HG03025 (cell line): Measurements from ENCODE around the gene APLN.
A peak's percentile ranks its signal among the peaks of the same experiment; 100 is the strongest.

Experiments used
- ATAC-seq: cut with Tn5 transposase; IDR thresholded peaks from one replicate; pipeline ENCODE4 v1.9.1; 2021; ENCODE audit warnings: mild to moderate bottlenecking, moderate library complexity; ENCODE audit not compliant: unreplicated experiment, low FRiP score

APLN gene

GRCh38 chrX:129642641-129643040 is 12.1 kb downstream of the APLN start:
- ATAC-seq: no peak

GRCh38 chrX:129641941-129642340 is 12.8 kb downstream of the APLN start:
- no peak for ATAC-seq

- ATAC-seq: no peak
Observed at GRCh38 chrX:129641469-129641868, 13.3 kb downstream of the APLN start.

GRCh38 chrX:129640737-129641136 is 14.0 kb downstream of the APLN start:
- no peak for ATAC-seq

- no peak for ATAC-seq
Observed at GRCh38 chrX:129638917-129639316, 15.8 kb downstream of the APLN start.

GRCh38 chrX:129637217-129638109 is 17.3 kb downstream of the APLN start:
- ATAC-seq: peak; percentile 61

- no peak for ATAC-seq
Observed at GRCh38 chrX:129636175-129636681, 18.5 kb downstream of the APLN start.

- ATAC-seq: no peak
Observed at GRCh38 chrX:129634541-129634940, 20.2 kb downstream of the APLN start.

- ATAC-seq: no peak
Observed at GRCh38 chrX:129632443-129632842, 22.3 kb downstream of the APLN start.

- ATAC-seq: no peak
Observed at GRCh38 chrX:129631849-129632248, 22.9 kb downstream of the APLN start.

GRCh38 chrX:129629837-129630236 is 24.9 kb downstream of the APLN start:
- ATAC-seq: no peak

- no peak for ATAC-seq
Observed at GRCh38 chrX:129626026-129626425, 28.7 kb downstream of the APLN start.

GRCh38 chrX:129622757-129623301 is 31.9 kb downstream of the APLN start:
- ATAC-seq: no peak

GRCh38 chrX:129618997-129619396 is 35.8 kb downstream of the APLN start:
- ATAC-seq: no peak

GRCh38 chrX:129617420-129617819 is 37.3 kb downstream of the APLN start:
- no peak for ATAC-seq

GRCh38 chrX:129614481-129615255 is 40.1 kb downstream of the APLN start:
- no peak for ATAC-seq

- no peak for ATAC-seq
Observed at GRCh38 chrX:129613596-129613995, 41.2 kb downstream of the APLN start.

GRCh38 chrX:129612396-129612795 is 42.4 kb downstream of the APLN start:
- ATAC-seq: no peak

GRCh38 chrX:129609395-129609794 is 45.4 kb downstream of the APLN start:
- no peak for ATAC-seq

GRCh38 chrX:129608496-129608895 is 46.3 kb downstream of the APLN start:
- no peak for ATAC-seq

GRCh38 chrX:129606918-129607317 is 47.8 kb downstream of the APLN start:
- no peak for ATAC-seq
